GM23248 (cell line): ENCODE data around the gene RHAG. TPM values are rescaled to one million over a fixed set of nuclear protein-coding genes. Genes with fewer than 3 reads are reported as not detected.

Experiments used
- DNase-seq: peaks from one replicate; pipeline ENCODE4 v3.0.0-alpha.2; 2015
- H2AFZ ChIP-seq: fragments of 200-600 bp; sonication (generic); 2 replicates; pipeline ENCODE4 v1.6.1; 2016; ENCODE audit warnings: antibody characterized with exemption
- H3F3A ChIP-seq: fragments of 200-600 bp; sonication (generic); 2 replicates; pipeline ENCODE4 v1.6.1; 2016; ENCODE audit warnings: mild to moderate bottlenecking, antibody characterized with exemption, mixed run types; ENCODE audit not compliant: insufficient read depth
- H3K27ac ChIP-seq: fragments of 200-600 bp; sonication (generic); 2 replicates; pipeline ENCODE4 v1.5.1; 2016; ENCODE audit warnings: mild to moderate bottlenecking
- H3K27me3 ChIP-seq: fragments of 200-600 bp; sonication (generic); replicated peaks from 2 replicates; pipeline ENCODE4 v1.6.1; 2016; ENCODE audit warnings: mild to moderate bottlenecking; ENCODE audit not compliant: insufficient read depth
- H3K36me3 ChIP-seq: fragments of 200-600 bp; sonication (generic); 2 replicates; pipeline ENCODE4 v1.6.1; 2016; ENCODE audit warnings: low read depth, mild to moderate bottlenecking
- H3K4me1 ChIP-seq: fragments of 200-600 bp; sonication (generic); 2 replicates; pipeline ENCODE4 v1.6.1; 2016; ENCODE audit warnings: mild to moderate bottlenecking; ENCODE audit not compliant: insufficient read depth
- H3K4me2 ChIP-seq: fragments of 200-600 bp; sonication (generic); one replicate; pipeline ENCODE4 v1.6.1; 2016; ENCODE audit warnings: mild to moderate bottlenecking; ENCODE audit not compliant: unreplicated experiment
- H3K4me3 ChIP-seq: fragments of 200-600 bp; sonication (generic); 2 replicates; pipeline ENCODE4 v1.5.1; 2016; ENCODE audit warnings: mild to moderate bottlenecking
- H3K79me2 ChIP-seq: fragments of 200-600 bp; sonication (generic); 2 replicates; pipeline ENCODE4 v1.6.1; 2016; ENCODE audit warnings: mild to moderate bottlenecking; ENCODE audit not compliant: insufficient read depth
- H3K9ac ChIP-seq: fragments of 200-600 bp; sonication (generic); 2 replicates; pipeline ENCODE4 v1.6.1; 2016; ENCODE audit warnings: mild to moderate bottlenecking
- H3K9me2 ChIP-seq: fragments of 200-600 bp; sonication (generic); 2 replicates; pipeline ENCODE4 v1.6.1; 2016; ENCODE audit warnings: mixed run types, mild to moderate bottlenecking, moderate library complexity; ENCODE audit not compliant: insufficient read depth
- H3K9me3 ChIP-seq: fragments of 200-600 bp; sonication (generic); one replicate; pipeline ENCODE4 v1.6.1; 2017; ENCODE audit warnings: low read depth
- H4K20me1 ChIP-seq: fragments of 200-600 bp; sonication (generic); 2 replicates; pipeline ENCODE4 v1.6.0; 2016; ENCODE audit not compliant: insufficient read depth
- EZH2 ChIP-seq: fragments of 200-600 bp; sonication (generic); IDR thresholded peaks from 2 replicates; pipeline ENCODE4 v1.6.1; 2018; ENCODE audit warnings: antibody characterized with exemption, mild to moderate bottlenecking; ENCODE audit not compliant: insufficient read depth, poor library complexity, severe bottlenecking
- EZH2phosphoT487 ChIP-seq: fragments of 200-600 bp; sonication (generic); IDR thresholded peaks from 2 replicates; pipeline ENCODE4 v1.6.1; 2018; ENCODE audit warnings: antibody characterized with exemption, moderate library complexity, mild to moderate bottlenecking, low read depth; ENCODE audit not compliant: insufficient read depth
- WGBS, 2 experiments: methylation state at CpG; one replicate each; pipeline ENCODE4 v1.1.6; 2015 to 2017; ENCODE audit warnings: low lambda C conversion rate in 2 of 2, low coverage in 1 of 2; ENCODE audit errors: missing lambda C conversion rate in 2 of 2; 5-methylcytosine and 5-hydroxymethylcytosine counted together
- in situ Hi-C: fragments of 300-500 bp; cut with MboI; formaldehyde crosslinking; loops from 2 replicates; pipeline ENCODE4 v1.15.0; 2020
- polyA plus RNA-seq: library from polyadenylated mRNA; unstranded; fragments of >200 nt; fragmentation: Nextera tagmentation; extraction: Ambion mirVana; gene quantifications from 2 replicates; pipeline ENCODE4 v1.2.1, GENCODE V29; 2016
- total RNA-seq: library from RNA; depleted of rRNA; stranded (reverse); fragments of >200 nt; shearing (Covaris generic); gene quantifications from 2 replicates; pipeline ENCODE4 v1.2.3, GENCODE V29; 2014; rRNA removed

The RHAG gene
- total and polyA plus RNA-seq, 2 experiments from 2014 or later, result not detected

- TF ChIP-seq EZH2 (no peak), EZH2phosphoT487 (no peak)
- peak; percentile 64 for DNase-seq
- H3K9me3 ChIP-seq, result no peaks in the 10 kb centered on the region
- peaks cover 21% of the 10 kb centered on the region; the same call in 1 of the 2 replicates for H3F3A ChIP-seq
- peaks cover 20% of the 10 kb centered on the region for H3K27me3 ChIP-seq
- H3K79me2 ChIP-seq, result no peaks in the 10 kb centered on the region
- peak overlapping the region; percentile 6 for H3K4me2 ChIP-seq
- H3K36me3 ChIP-seq, result no peaks in the 10 kb centered on the region
- H4K20me1 ChIP-seq, result no peaks in the 10 kb centered on the region
- H2AFZ ChIP-seq, result no peak overlapping the region
- in situ Hi-C loops, result no loop called here
- H3K4me1 ChIP-seq, result peaks cover 23% of the 10 kb centered on the region
- no peak overlapping the region for H3K4me3 ChIP-seq
- no peak overlapping the region for H3K27ac ChIP-seq
- H3K9ac ChIP-seq, result no peak overlapping the region
- H3K9me2 ChIP-seq, result no peaks in the 10 kb centered on the region
Measured at GRCh38 chr6:49556429-49556837, 80.2 kb downstream of the RHAG start.

- H3K27ac ChIP-seq, result no peak overlapping the region
- H3K9me3 ChIP-seq, result no peaks in the 10 kb centered on the region
- no peak overlapping the region for H3K4me2 ChIP-seq
- DNase-seq, result no peak
- no peak overlapping the region for H2AFZ ChIP-seq
- WGBS, 2 experiments, result 71 to 72% methylated on average over 4 of the region's 4 CpGs
- peaks cover 25% of the 10 kb centered on the region for H3K4me1 ChIP-seq
- no peak overlapping the region for H3K9ac ChIP-seq
- in situ Hi-C loops, result no loop called here
- peaks cover 21% of the 10 kb centered on the region; the same call in 1 of the 2 replicates for H3F3A ChIP-seq
- no peaks in the 10 kb centered on the region for H3K36me3 ChIP-seq
- no peaks in the 10 kb centered on the region for H3K79me2 ChIP-seq
- no peak overlapping the region for H3K4me3 ChIP-seq
- H3K27me3 ChIP-seq, result peaks cover 20% of the 10 kb centered on the region
- H3K9me2 ChIP-seq, result no peaks in the 10 kb centered on the region
- no peak for TF ChIP-seq EZH2phosphoT487
- TF ChIP-seq EZH2, result no peak
- H4K20me1 ChIP-seq, result no peaks in the 10 kb centered on the region
Measured at GRCh38 chr6:49555951-49556350, 80.7 kb downstream of the RHAG start.

Other genes starting within 250 kb of the RHAG start
- gene MMUT, start 173.6 kb downstream of the RHAG start, total RNA-seq, result 8.0 and 10.5 TPM in 2 replicates
- 20.7 and 21.7 TPM in 2 replicates for gene MMUT, start 173.6 kb downstream of the RHAG start, polyA plus RNA-seq
- gene CENPQ, start 173.5 kb downstream of the RHAG start, total RNA-seq, result 4.0 and 10.8 TPM in 2 replicates
- gene CENPQ, start 173.5 kb downstream of the RHAG start, polyA plus RNA-seq, result 8.4 and 8.9 TPM in 2 replicates
- gene GLYATL3, start 136.9 kb downstream of the RHAG start, total RNA-seq, result not detected in 2 replicates
- gene GLYATL3, start 136.9 kb downstream of the RHAG start, polyA plus RNA-seq, result not detected in 2 replicates
- gene C6orf141, start 86.2 kb downstream of the RHAG start, total RNA-seq, result not detected in 2 replicates
- gene C6orf141, start 86.2 kb downstream of the RHAG start, polyA plus RNA-seq, result not detected in 2 replicates
- gene CRISP2, start 76.7 kb upstream of the RHAG start, total RNA-seq, result not detected in 2 replicates
- gene CRISP2, start 76.7 kb upstream of the RHAG start, polyA plus RNA-seq, result not detected in 2 replicates
- gene CRISP3, start 107.5 kb upstream of the RHAG start, total RNA-seq, result not detected in 2 replicates
- not detected in 2 replicates for gene CRISP3, start 107.5 kb upstream of the RHAG start, polyA plus RNA-seq
- not detected in 2 replicates for gene PGK2, start 150.4 kb upstream of the RHAG start, total RNA-seq
- not detected in 2 replicates for gene PGK2, start 150.4 kb upstream of the RHAG start, polyA plus RNA-seq
- not detected in 2 replicates for gene CRISP1, start 229.7 kb upstream of the RHAG start, total RNA-seq
- not detected in 2 replicates for gene CRISP1, start 229.7 kb upstream of the RHAG start, polyA plus RNA-seq